ENCODE data around the gene TXNRD1. TPM values are rescaled to one million over a fixed set of nuclear protein-coding genes. Genes with fewer than 3 reads are reported as not detected.

Gene TXNRD1
- total and polyA plus RNA-seq, 7 donors: 55.9 to 188 (median 121) TPM

DNA sequence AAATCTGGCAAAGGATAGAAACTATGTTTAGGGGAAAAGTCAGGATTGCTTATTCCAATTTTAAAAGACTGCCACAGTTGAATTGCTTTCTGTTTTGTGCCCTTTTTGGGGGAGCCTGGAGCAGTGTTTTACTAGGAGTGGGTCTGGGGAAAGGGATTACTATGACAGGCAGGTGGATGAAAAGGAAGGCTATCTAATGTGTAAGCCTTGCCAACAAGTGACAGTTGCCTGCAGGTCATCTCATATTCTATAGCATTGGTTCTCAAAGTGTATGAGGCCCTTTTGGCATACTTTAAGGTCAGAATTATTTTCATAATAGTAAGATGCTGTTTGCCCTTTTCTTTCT is 92.0 kb downstream of the TXNRD1 start:
- no peak for TF ChIP-seq POLR2AphosphoS5 (IDR thresholded peaks at IDR 0.05)
- TF ChIP-seq, protein P1, sequence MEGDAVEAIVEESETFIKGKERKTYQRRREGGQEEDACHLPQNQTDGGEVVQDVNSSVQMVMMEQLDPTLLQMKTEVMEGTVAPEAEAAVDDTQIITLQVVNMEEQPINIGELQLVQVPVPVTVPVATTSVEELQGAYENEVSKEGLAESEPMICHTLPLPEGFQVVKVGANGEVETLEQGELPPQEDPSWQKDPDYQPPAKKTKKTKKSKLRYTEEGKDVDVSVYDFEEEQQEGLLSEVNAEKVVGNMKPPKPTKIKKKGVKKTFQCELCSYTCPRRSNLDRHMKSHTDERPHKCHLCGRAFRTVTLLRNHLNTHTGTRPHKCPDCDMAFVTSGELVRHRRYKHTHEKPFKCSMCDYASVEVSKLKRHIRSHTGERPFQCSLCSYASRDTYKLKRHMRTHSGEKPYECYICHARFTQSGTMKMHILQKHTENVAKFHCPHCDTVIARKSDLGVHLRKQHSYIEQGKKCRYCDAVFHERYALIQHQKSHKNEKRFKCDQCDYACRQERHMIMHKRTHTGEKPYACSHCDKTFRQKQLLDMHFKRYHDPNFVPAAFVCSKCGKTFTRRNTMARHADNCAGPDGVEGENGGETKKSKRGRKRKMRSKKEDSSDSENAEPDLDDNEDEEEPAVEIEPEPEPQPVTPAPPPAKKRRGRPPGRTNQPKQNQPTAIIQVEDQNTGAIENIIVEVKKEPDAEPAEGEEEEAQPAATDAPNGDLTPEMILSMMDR (IDR thresholded peaks at IDR 0.05): no peak
- no peak for TF ChIP-seq POLR2A (IDR thresholded peaks at IDR 0.05)
- no peak for TF ChIP-seq EP300 (IDR thresholded peaks at IDR 0.05)
- Histone ChIP-seq H3K4me1 (peaks cover 0 to 55% (median 50%) of the 10 kb centered on the region in 4 donors), H3K36me3 (peaks cover 0 to 21% (median 12%) of the 10 kb centered on the region in 4 donors), H3K9me3 (no peaks in the 10 kb centered on the region), H3K4me3 (no peak overlapping the region), H3K27me3 (no peaks in the 10 kb centered on the region), H3K27ac (peak overlapping the region in 3 of 4 donors; percentile 45 to 88 (median 52))
- DNase-seq: no peak
- intact Hi-C loops (cut with DNase I): loop anchor here (5.0 kb wide), 1 partner anchor 40 kb away; no protein-coding TSS in a partner anchor

DNA sequence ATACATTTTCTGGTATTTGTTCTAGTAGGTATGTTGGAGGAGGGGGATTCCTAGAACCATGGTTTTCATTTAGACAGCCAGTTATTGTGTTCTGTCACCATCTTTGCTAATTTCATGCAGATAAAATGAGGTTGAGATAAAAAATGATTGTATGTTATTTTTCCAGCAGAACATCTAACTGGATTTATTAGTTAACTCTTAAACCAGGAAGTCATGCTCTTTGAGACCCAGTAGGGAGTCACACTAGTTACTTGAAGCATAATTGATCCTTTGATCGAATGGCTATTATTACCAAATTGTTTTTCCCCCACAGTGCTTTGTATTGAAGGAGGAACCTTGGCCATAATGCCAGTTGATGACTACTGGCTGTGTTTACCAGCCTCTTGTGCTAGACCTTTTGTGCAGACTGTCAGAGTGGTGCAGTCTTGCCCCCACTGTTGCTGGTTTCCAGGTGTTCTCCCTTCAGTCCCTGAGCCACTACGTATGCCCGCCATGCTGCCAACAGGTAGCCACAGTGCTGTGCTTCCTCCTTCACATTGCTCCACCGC is 93.9 kb downstream of the TXNRD1 start:
- intact Hi-C loops (cut with DNase I): loop anchor here (5.0 kb wide), 1 partner anchor 38 kb away; no protein-coding TSS in a partner anchor
- H3K36me3 ChIP-seq: peaks cover 11 to 40% (median 30%) of the 10 kb centered on the region in 4 donors
- no peak overlapping the region for H3K4me3 ChIP-seq
- WGBS, 2 donors: 96 to 97% methylated on average over 4 of the region's 4 CpGs
- TF ChIP-seq, protein P1 (IDR thresholded peaks at IDR 0.05): no peak
- TF ChIP-seq POLR2AphosphoS5 (IDR thresholded peaks at IDR 0.05): no peak
- no peak for TF ChIP-seq POLR2A (IDR thresholded peaks at IDR 0.05)
- TF ChIP-seq EP300 (IDR thresholded peaks at IDR 0.05): no peak
- no peak for DNase-seq
- H3K4me1 ChIP-seq: peaks cover 0 to 42% (median 34%) of the 10 kb centered on the region in 4 donors
- H3K27me3 ChIP-seq: no peaks in the 10 kb centered on the region
- H3K9me3 ChIP-seq: no peaks in the 10 kb centered on the region
- H3K27ac ChIP-seq: peak overlapping the region in 1 of 4 donors; percentile 3

DNA sequence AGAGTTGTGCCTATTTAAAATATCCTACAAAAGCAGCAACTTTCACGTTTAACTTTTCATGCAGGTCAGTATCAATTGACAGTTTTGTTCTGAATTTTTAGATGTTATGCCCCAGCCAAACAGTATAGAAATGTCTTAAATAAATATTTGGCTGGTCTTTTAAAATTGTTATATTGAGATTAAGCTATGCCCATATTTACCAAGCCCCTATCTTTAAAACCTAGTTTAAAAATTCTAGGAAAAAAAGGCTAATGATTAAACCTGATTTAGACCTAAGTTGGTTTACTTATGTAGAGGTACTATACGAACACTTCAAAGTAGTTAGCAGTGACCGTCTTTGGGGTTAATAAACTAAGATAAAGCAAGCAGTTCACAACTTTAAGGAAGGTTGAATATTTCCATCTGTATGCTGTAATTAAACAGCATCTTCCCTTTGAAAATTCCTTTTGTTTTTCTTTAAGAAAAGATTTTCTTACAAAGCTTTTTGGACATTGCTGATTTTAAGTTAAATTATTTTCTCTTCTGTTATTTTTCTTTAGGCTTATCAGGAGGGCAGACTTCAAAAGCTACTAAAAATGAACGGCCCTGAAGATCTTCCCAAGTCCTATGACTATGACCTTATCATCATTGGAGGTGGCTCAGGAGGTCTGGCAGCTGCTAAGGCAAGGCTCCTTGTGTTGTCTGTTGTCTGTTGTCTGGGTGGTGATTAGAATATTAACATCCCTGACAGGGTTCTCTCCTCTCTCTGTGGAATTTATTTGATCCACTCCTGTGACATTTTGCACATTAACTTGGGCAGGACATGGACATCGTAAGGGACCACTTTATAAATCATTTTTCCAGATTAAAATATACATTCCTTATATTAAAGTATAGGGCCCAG is 95.4 kb downstream of the TXNRD1 start:
- H3K36me3 ChIP-seq: peaks cover 20 to 54% (median 39%) of the 10 kb centered on the region in 4 donors
- DNase-seq: no peak
- no peak overlapping the region for H3K27ac ChIP-seq
- H3K9me3 ChIP-seq: no peaks in the 10 kb centered on the region
- H3K4me1 ChIP-seq: peaks cover 0 to 32% (median 22%) of the 10 kb centered on the region in 4 donors
- 80 to 86% methylated on average over 5 of the region's 5 CpGs for WGBS, 2 donors
- no peaks in the 10 kb centered on the region for H3K27me3 ChIP-seq
- intact Hi-C loops (cut with DNase I): no loop called here
- H3K4me3 ChIP-seq: no peak overlapping the region
- TF ChIP-seq EP300 (IDR thresholded peaks at IDR 0.05): no peak
- no peak for TF ChIP-seq POLR2A (IDR thresholded peaks at IDR 0.05)
- TF ChIP-seq, protein P1 (IDR thresholded peaks at IDR 0.05): no peak
- TF ChIP-seq POLR2AphosphoS5 (IDR thresholded peaks at IDR 0.05): no peak

DNA sequence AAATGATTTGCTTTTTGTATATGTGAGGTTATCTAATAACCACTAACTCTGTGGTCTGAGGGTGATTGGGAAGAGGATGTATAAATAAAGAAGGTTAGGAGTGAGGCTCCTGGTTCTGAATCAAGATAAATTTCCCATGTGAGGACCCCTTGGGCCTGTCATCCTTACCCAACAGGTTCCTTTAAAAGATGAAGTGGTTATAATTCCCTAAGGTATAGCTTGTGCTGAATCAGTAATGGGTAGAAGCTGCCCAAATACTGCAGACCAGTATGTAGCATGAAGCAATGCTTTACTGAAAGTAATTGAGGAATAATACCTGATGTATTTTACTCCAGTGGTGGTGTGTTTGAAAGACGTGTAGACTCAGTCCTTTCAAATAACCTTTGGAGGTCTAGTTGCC is 96.6 kb downstream of the TXNRD1 start:
- no peak overlapping the region for H3K4me3 ChIP-seq
- 90 to 94% methylated on average over 1 of the region's 1 CpG for WGBS, 2 donors
- no peak for DNase-seq
- no peaks in the 10 kb centered on the region for H3K27me3 ChIP-seq
- H3K27ac ChIP-seq: no peak overlapping the region
- H3K4me1 ChIP-seq: peaks cover 0 to 20% (median 10%) of the 10 kb centered on the region in 4 donors
- TF ChIP-seq, protein P1 (IDR thresholded peaks at IDR 0.05): no peak
- no peak for TF ChIP-seq POLR2AphosphoS5 (IDR thresholded peaks at IDR 0.05)
- no peak for TF ChIP-seq POLR2A (IDR thresholded peaks at IDR 0.05)
- no peak for TF ChIP-seq EP300 (IDR thresholded peaks at IDR 0.05)
- intact Hi-C loops (cut with DNase I): no loop called here
- peaks cover 27 to 66% (median 49%) of the 10 kb centered on the region in 4 donors for H3K36me3 ChIP-seq
- H3K9me3 ChIP-seq: no peaks in the 10 kb centered on the region
